HEK293 (cell line): ENCODE measurements around the gene COL18A1.

Source experiments
- CTCF ChIP-seq: fragments of 450-650 bp; formaldehyde crosslinking; IDR thresholded peaks from 2 replicates; pipeline ENCODE4 v1.5.1; 2016; ENCODE audit warnings: missing biosample characterization, missing genetic modification characterization
- ELK4 ChIP-seq: IDR thresholded peaks from 2 replicates; pipeline ENCODE4 v1.6.1; 2011; ENCODE audit warnings: mild to moderate bottlenecking, low read depth, low read length, borderline replicate concordance
- KLF8 ChIP-seq: fragments of 450-650 bp; formaldehyde crosslinking; IDR thresholded peaks from 2 replicates; pipeline ENCODE4 v1.5.1; 2016; ENCODE audit warnings: missing biosample characterization, missing genetic modification characterization
- ZNF121 ChIP-seq: fragments of 450-650 bp; formaldehyde crosslinking; IDR thresholded peaks from 2 replicates; pipeline ENCODE4 v1.5.1; 2016; ENCODE audit warnings: missing biosample characterization, missing genetic modification characterization
- ZNF184 ChIP-seq: fragments of 450-650 bp; IDR thresholded peaks from 2 replicates; pipeline ENCODE4 v1.5.1; 2018; ENCODE audit warnings: missing biosample characterization, mild to moderate bottlenecking, missing genetic modification characterization
- ZNF2 ChIP-seq: fragments of 450-650 bp; formaldehyde crosslinking; IDR thresholded peaks from 2 replicates; pipeline ENCODE4 v1.5.1; 2016; ENCODE audit warnings: missing biosample characterization, missing genetic modification characterization
- ZNF292 ChIP-seq: fragments of 450-650 bp; formaldehyde crosslinking; IDR thresholded peaks from 2 replicates; pipeline ENCODE4 v1.5.1; 2016; ENCODE audit warnings: low read depth, missing biosample characterization, missing genetic modification characterization, borderline replicate concordance
- ZNF707 ChIP-seq: fragments of 450-650 bp; formaldehyde crosslinking; IDR thresholded peaks from 2 replicates; pipeline ENCODE4 v1.5.1; 2016; ENCODE audit warnings: missing biosample characterization, missing genetic modification characterization

DNA sequence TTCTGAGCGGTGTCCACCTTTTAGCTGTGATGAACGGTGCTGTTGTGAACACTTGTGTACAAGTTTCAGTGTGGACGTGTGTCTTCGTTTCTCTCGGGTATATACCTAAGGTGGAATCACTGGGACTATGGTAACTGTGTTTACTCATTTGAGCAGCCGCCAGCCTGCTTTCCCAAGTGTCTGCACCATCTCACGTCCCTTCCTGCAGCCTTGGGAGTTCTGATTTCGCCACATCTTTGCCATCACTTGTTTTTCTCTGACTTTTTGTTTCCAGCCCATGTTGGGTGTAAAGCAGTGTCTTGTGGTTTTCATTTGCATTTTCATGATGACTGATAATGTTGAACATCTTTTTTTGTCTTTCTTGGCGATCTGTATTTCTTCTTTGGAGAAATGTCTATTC lies 40.4 kb downstream of the COL18A1 start:
- TF ChIP-seq ZNF292 (no peak), CTCF (tag by site-specific recombination) (no peak), ZNF121 (tag by site-specific recombination) (no peak), ZNF184 (tag by site-specific recombination) (no peak), ZNF707 (tag by site-specific recombination) (no peak), KLF8 (no peak), ZNF2 (tag by site-specific recombination) (no peak), ELK4 (no peak)
